HCT116 (cell line): Measurements from ENCODE around the gene IPO11. TPM values are rescaled to one million over a fixed set of nuclear protein-coding genes. Genes with fewer than 3 reads are reported as not detected.

Experiments
- ATAC-seq: fragments of 200-7000 bp; cut with Tn5 transposase; 2 replicates; pipeline ENCODE4 v1.9.1; 2020; ENCODE audit warnings: mild to moderate bottlenecking, moderate library complexity
- BruUV-seq: library from RNA; stranded (reverse); fragments of 400-500 nt; replicated peaks from 2 replicates; lab custom pipeline; 2021; lab: Mats Ljungman, UMichigan
- CTCF ChIA-PET: fragments of 300-600 bp; sonication (Branson Sonifier 250); formaldehyde crosslinking; loops from one replicate; lab custom pipeline; 2021; ENCODE audit warnings: antibody characterized with exemption; lab: Charles Lee
- POLR2A ChIA-PET: fragments of 300-600, 350-600 bp; sonication (Branson Sonifier 250); formaldehyde crosslinking; loops from one replicate; lab custom pipeline; 2021; ENCODE audit warnings: antibody characterized with exemption; lab: Charles Lee
- RAD21 ChIA-PET, 2 experiments: fragments of 300-600 bp; sonication (Branson Sonifier 250); formaldehyde crosslinking; loops; one replicate each; lab custom pipeline; 2023; ENCODE audit warnings: low total read pairs in 2 of 2; ENCODE audit not compliant: uncharacterized antibody in 2 of 2, unreplicated experiment in 2 of 2, low non-redundant PET in 1 of 2; lab: Charles Lee
- DNase-seq: peaks from one replicate; pipeline ENCODE4 v3.0.0-alpha.2; 2010; ENCODE audit warnings: low read depth, low spot score
- H2AFZ ChIP-seq: fragments of 200-600 bp; shearing (Covaris generic), sonication (generic); 2 replicates; pipeline ENCODE4 v1.6.1; 2017; ENCODE audit warnings: low read depth, mixed run types, mixed read lengths, antibody characterized with exemption, low read length; ENCODE audit not compliant: poor library complexity, severe bottlenecking
- H3K27ac ChIP-seq: 2 replicates; pipeline ENCODE4 v1.5.1; 2012; ENCODE audit warnings: low read depth, low read length
- H3K27me3 ChIP-seq: fragments of 200-600 bp; sonication (generic); 2 replicates; pipeline ENCODE4 v1.6.1; 2016; ENCODE audit warnings: mixed run types, low read length, mixed read lengths; ENCODE audit not compliant: insufficient read depth
- H3K36me3 ChIP-seq, 2 experiments: fragments of 200-500 bp in 1 of 2; fragments of 200-600 bp in 1 of 2; sonication (Bioruptor generic) in 1 of 2; sonication (generic) in 1 of 2; 2 replicates each; pipeline versions ENCODE4 v1.5.1 to v1.6.1; 2014 to 2016; ENCODE audit warnings: low read length in 2 of 2, inconsistent platforms in 1 of 2, mixed read lengths in 1 of 2, mixed run types in 1 of 2; ENCODE audit not compliant: insufficient read depth in 2 of 2, control insufficient read depth in 1 of 2
- H3K4me1 ChIP-seq, 2 experiments: fragments of 200-600 bp in 1 of 2; sonication (generic) in 1 of 2; 2 replicates each; pipeline versions ENCODE4 v1.5.1 to v1.6.1; 2012 to 2017; ENCODE audit warnings: low read length in 2 of 2, inconsistent platforms in 1 of 2, mild to moderate bottlenecking in 1 of 2, mixed read lengths in 1 of 2, mixed run types in 1 of 2, moderate library complexity in 1 of 2; ENCODE audit not compliant: insufficient read depth in 2 of 2, control insufficient read depth in 1 of 2
- H3K4me2 ChIP-seq: fragments of 200-600 bp; sonication (generic); 2 replicates; pipeline ENCODE4 v1.6.1; 2017; ENCODE audit warnings: mixed run types, low read length, mixed read lengths
- H3K4me3 ChIP-seq, 2 experiments: fragments of 200-600 bp in 1 of 2; sonication (generic) in 1 of 2; replicated peaks in 1 of 2; 2 replicates each; pipeline ENCODE4 v1.5.1; 2011 to 2016; ENCODE audit warnings: low read length in 2 of 2, control low read depth in 1 of 2, low read depth in 1 of 2, mild to moderate bottlenecking in 1 of 2, mixed read lengths in 1 of 2, mixed run types in 1 of 2
- H3K79me2 ChIP-seq: fragments of 200-600 bp; sonication (generic); 2 replicates; pipeline ENCODE4 v1.6.1; 2017; ENCODE audit warnings: mild to moderate bottlenecking, mixed run types, low read length, moderate library complexity, mixed read lengths; ENCODE audit not compliant: insufficient read depth
- H3K9ac ChIP-seq: fragments of 200-600 bp; sonication (generic); 2 replicates; pipeline ENCODE4 v1.6.1; 2016; ENCODE audit warnings: low read length, mixed read lengths
- H3K9me2 ChIP-seq: fragments of 200-600 bp; sonication (generic), shearing (Covaris generic); 2 replicates; pipeline ENCODE4 v1.6.1; 2017; ENCODE audit warnings: mixed run types, mild to moderate bottlenecking, moderate library complexity; ENCODE audit not compliant: insufficient read depth
- H3K9me3 ChIP-seq, 2 experiments: fragments of 200-500 bp in 1 of 2; fragments of 200-600 bp in 1 of 2; sonication (Bioruptor generic) in 1 of 2; sonication (generic) in 1 of 2; 2 replicates each; pipeline ENCODE4 v1.6.1; 2014 to 2017; ENCODE audit warnings: low read length in 2 of 2, mixed read lengths in 2 of 2, inconsistent platforms in 1 of 2, low read depth in 1 of 2, mild to moderate bottlenecking in 1 of 2, mixed run types in 1 of 2, moderate library complexity in 1 of 2; ENCODE audit not compliant: control insufficient read depth in 1 of 2, insufficient read depth in 1 of 2
- H4K20me1 ChIP-seq: fragments of 200-600 bp; sonication (generic), shearing (Covaris generic); 2 replicates; pipeline ENCODE4 v1.6.1; 2017; ENCODE audit warnings: mixed run types, mild to moderate bottlenecking, moderate library complexity; ENCODE audit not compliant: insufficient read depth
- CBX3 ChIP-seq: IDR thresholded peaks from 2 replicates; pipeline ENCODE4 v1.6.1; 2012; ENCODE audit warnings: low read depth
- ELF1 ChIP-seq: IDR thresholded peaks from 2 replicates; pipeline ENCODE4 v1.6.1; 2012; ENCODE audit warnings: low read depth, borderline replicate concordance
- EZH2 ChIP-seq: fragments of 200-600 bp; sonication (generic); IDR thresholded peaks from 2 replicates; pipeline ENCODE4 v1.6.1; 2017; ENCODE audit warnings: antibody characterized with exemption, mixed run types
- EZH2phosphoT487 ChIP-seq: fragments of 200-600 bp; IDR thresholded peaks from 2 replicates; pipeline ENCODE4 v1.6.1; 2018; ENCODE audit warnings: antibody characterized with exemption, borderline replicate concordance
- FOSL1 ChIP-seq: IDR thresholded peaks from 2 replicates; pipeline ENCODE4 v1.6.1; 2012; ENCODE audit warnings: low read depth
- JUND ChIP-seq: IDR thresholded peaks from 2 replicates; pipeline ENCODE4 v1.6.1; 2012
- RAD21 ChIP-seq: IDR thresholded peaks from 2 replicates; pipeline ENCODE4 v1.6.1; 2012; ENCODE audit warnings: low read depth, mild to moderate bottlenecking
- SP1 ChIP-seq: IDR thresholded peaks from 2 replicates; pipeline ENCODE4 v1.6.1; 2012; ENCODE audit warnings: low read depth
- SRF ChIP-seq: IDR thresholded peaks from 2 replicates; pipeline ENCODE4 v1.6.1; 2012; ENCODE audit warnings: low read depth
- TCF7L2 ChIP-seq: IDR thresholded peaks from 2 replicates; pipeline ENCODE4 v1.7.0; 2011; ENCODE audit warnings: borderline replicate concordance, inconsistent platforms; ENCODE audit not compliant: insufficient read depth, insufficient read length; ENCODE audit errors: extremely low read depth
- YY1 ChIP-seq: IDR thresholded peaks from 2 replicates; pipeline ENCODE4 v1.6.1; 2011; ENCODE audit warnings: low read length, low read depth, moderate library complexity, mild to moderate bottlenecking; ENCODE audit not compliant: insufficient replicate concordance; ENCODE audit errors: extremely low read depth
- ZNF274 ChIP-seq: fragments of 200-500 bp; sonication (Bioruptor generic); IDR thresholded peaks from 2 replicates; pipeline ENCODE4 v1.6.1; 2014; ENCODE audit warnings: mild to moderate bottlenecking, low read depth, low read length, inconsistent platforms
- intact Hi-C: fragments of 100-400 bp; cut with micrococcal nuclease; formaldehyde crosslinking; loops from 2 replicates; pipeline ENCODE4 v1.10.0; 2022
- total RNA-seq: library from RNA; stranded (reverse); gene quantifications from one replicate; pipeline ENCODE4 v1.2.1, GENCODE V29; 2021; ENCODE audit not compliant: unreplicated experiment
- TF ChIP-seq, protein P1 (sequence below): IDR thresholded peaks from 2 replicates; pipeline ENCODE4 v1.6.1; 2011; ENCODE audit warnings: mild to moderate bottlenecking, low read length, moderate library complexity; ENCODE audit not compliant: insufficient replicate concordance; ENCODE audit errors: extremely low read depth

IPO11 gene
- total RNA-seq, 1 experiment from 2014 or later, result 55.1 TPM

DNA sequence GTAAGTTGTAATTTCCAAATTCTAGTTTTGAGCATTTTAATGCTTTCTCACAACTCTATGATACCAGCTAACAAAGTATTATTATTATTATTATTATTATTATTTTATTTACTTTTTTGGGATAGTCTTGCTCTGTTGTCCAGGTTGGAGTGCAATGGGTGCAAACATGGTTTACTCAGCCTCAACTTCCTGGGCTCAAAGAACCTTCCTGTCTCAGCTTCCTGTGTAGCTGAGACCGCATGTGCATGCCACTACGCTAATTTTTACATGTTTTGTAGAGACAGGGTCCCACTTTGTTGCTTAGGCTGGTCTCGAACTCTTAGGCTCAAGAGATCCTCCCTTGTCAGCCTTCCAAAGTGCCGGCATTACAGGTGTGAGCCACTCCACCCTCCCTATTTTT, 193.1 kb downstream of the IPO11 start (continued):
- TF ChIP-seq YY1, result no peak
- TF ChIP-seq, protein P1, sequence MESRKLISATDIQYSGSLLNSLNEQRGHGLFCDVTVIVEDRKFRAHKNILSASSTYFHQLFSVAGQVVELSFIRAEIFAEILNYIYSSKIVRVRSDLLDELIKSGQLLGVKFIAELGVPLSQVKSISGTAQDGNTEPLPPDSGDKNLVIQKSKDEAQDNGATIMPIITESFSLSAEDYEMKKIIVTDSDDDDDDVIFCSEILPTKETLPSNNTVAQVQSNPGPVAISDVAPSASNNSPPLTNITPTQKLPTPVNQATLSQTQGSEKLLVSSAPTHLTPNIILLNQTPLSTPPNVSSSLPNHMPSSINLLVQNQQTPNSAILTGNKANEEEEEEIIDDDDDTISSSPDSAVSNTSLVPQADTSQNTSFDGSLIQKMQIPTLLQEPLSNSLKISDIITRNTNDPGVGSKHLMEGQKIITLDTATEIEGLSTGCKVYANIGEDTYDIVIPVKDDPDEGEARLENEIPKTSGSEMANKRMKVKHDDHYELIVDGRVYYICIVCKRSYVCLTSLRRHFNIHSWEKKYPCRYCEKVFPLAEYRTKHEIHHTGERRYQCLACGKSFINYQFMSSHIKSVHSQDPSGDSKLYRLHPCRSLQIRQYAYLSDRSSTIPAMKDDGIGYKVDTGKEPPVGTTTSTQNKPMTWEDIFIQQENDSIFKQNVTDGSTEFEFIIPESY, result no peak
- no peak for TF ChIP-seq SP1
- TF ChIP-seq EZH2phosphoT487, result no peak

DNA sequence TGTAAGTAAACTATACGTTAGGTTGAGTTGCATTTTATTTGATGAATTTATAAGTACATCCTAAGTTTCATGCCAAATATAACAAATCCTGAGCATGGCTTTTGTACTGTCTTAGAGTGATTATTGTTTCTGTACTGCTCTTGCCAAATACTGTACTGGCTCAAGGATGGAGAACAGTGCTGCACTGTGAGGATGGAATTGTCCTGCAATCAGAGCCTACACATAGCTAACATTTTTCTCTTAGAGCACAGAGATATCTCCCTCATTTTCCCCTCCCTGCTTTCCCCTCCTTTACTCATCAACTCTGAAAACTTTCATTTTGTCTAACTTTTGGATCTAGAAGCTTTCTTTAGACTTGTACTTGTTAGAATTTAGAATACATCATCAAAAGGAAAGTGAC, 194.3 kb downstream of the IPO11 start:
- Histone ChIP-seq H4K20me1 (no peaks in the 10 kb centered on the region), H3K27ac (no peak overlapping the region), H3K9ac (no peak overlapping the region), H3K4me2 (no peak overlapping the region), H3K9me2 (no peaks in the 10 kb centered on the region), H3K79me2 (no peaks in the 10 kb centered on the region), H3K36me3 (no peaks in the 10 kb centered on the region; a peak in 1 of 4 replicates), H3K9me3 (no peaks in the 10 kb centered on the region), H3K27me3 (no peaks in the 10 kb centered on the region), H3K4me3 (no peak overlapping the region), H3K4me1 (no peaks in the 10 kb centered on the region), H2AFZ (no peak overlapping the region)
- ChIA-PET RAD21 (no interaction called here), POLR2A (no interaction called here), CTCF (no interaction called here)
- DNase-seq, result no peak
- TF ChIP-seq SP1 (no peak), EZH2 (no peak), FOSL1 (no peak), ZNF274 (no peak), EZH2phosphoT487 (no peak), RAD21 (no peak), SRF (no peak), TCF7L2 (no peak), CBX3 (no peak), JUND (no peak), ELF1 (no peak)
- TF ChIP-seq, protein P1, result no peak
- intact Hi-C loops, result no loop called here
- no TSS peak for BruUV-seq
- ATAC-seq, result no peak
